Measurements from ENCODE around the gene ASTL.

- TF ChIP-seq, protein P1, sequence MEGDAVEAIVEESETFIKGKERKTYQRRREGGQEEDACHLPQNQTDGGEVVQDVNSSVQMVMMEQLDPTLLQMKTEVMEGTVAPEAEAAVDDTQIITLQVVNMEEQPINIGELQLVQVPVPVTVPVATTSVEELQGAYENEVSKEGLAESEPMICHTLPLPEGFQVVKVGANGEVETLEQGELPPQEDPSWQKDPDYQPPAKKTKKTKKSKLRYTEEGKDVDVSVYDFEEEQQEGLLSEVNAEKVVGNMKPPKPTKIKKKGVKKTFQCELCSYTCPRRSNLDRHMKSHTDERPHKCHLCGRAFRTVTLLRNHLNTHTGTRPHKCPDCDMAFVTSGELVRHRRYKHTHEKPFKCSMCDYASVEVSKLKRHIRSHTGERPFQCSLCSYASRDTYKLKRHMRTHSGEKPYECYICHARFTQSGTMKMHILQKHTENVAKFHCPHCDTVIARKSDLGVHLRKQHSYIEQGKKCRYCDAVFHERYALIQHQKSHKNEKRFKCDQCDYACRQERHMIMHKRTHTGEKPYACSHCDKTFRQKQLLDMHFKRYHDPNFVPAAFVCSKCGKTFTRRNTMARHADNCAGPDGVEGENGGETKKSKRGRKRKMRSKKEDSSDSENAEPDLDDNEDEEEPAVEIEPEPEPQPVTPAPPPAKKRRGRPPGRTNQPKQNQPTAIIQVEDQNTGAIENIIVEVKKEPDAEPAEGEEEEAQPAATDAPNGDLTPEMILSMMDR (IDR thresholded peaks at IDR 0.05), result peak in 2 of 4 experiments; percentile 47 to 50
- no peak for TF ChIP-seq POLR2A (IDR thresholded peaks at IDR 0.05)
Measured at GRCh38 chr2:96138179-96139145, at the start of gene ASTL.

Measured in uterus (tissue), 2 donors.